NT2/D1 (cell line): ENCODE measurements around the gene CROT.

ENCODE experiments used
- SUZ12 ChIP-seq: IDR thresholded peaks from 2 replicates; pipeline ENCODE4 v1.6.1; 2011; ENCODE audit not compliant: insufficient read length, insufficient read depth; ENCODE audit errors: extremely low read depth
- YY1 ChIP-seq: IDR thresholded peaks from 2 replicates; pipeline ENCODE4 v1.6.1; 2011; ENCODE audit not compliant: insufficient read length, insufficient read depth
- ZNF274 ChIP-seq: IDR thresholded peaks from 2 replicates; pipeline ENCODE4 v1.6.1; 2011; ENCODE audit warnings: mild to moderate bottlenecking, low read depth, low read length

GRCh38 chr7:87336136-87336535 is 9.3 kb upstream of the CROT start:
- TF ChIP-seq ZNF274 (no peak), YY1 (no peak), SUZ12 (no peak)
